Choroid plexus epithelial cell (primary cell): ENCODE data around the gene RHEBL1.

ENCODE experiments used
- DNase-seq: peaks from one replicate; pipeline ENCODE4 v3.0.0-alpha.2; 2010; ENCODE audit warnings: low read depth
- H3K4me3 ChIP-seq: 2 replicates; pipeline ENCODE4 v1.5.1; 2011; ENCODE audit warnings: low read depth, mild to moderate bottlenecking, control low read depth, low read length, moderate library complexity
- CTCF ChIP-seq: conservative IDR thresholded peaks from 2 replicates; pipeline ENCODE4 v1.5.1; 2011; ENCODE audit warnings: low read depth, mild to moderate bottlenecking, control low read depth, inconsistent platforms, low read length, moderate library complexity

The RHEBL1 gene

GRCh38 chr12:49104822-49105221 is 35.0 kb upstream of the RHEBL1 start:
- TF ChIP-seq CTCF: no peak
- DNase-seq: no peak
- no peak overlapping the region for H3K4me3 ChIP-seq

GRCh38 chr12:49100380-49100779 is 30.6 kb upstream of the RHEBL1 start:
- DNase-seq: no peak
- H3K4me3 ChIP-seq: no peak overlapping the region
- TF ChIP-seq CTCF: no peak

- no peak for DNase-seq
- no peak overlapping the region for H3K4me3 ChIP-seq
- TF ChIP-seq CTCF: no peak
Observed at GRCh38 chr12:49098703-49099102, 28.9 kb upstream of the RHEBL1 start.

GRCh38 chr12:49098035-49098451 is 28.3 kb upstream of the RHEBL1 start:
- TF ChIP-seq CTCF: peak; percentile 85
- peak; percentile 67 for DNase-seq
- H3K4me3 ChIP-seq: no peak overlapping the region

- no peak overlapping the region for H3K4me3 ChIP-seq
- DNase-seq: no peak
- peak; percentile 1 for TF ChIP-seq CTCF
Observed at GRCh38 chr12:49097381-49097780, 27.6 kb upstream of the RHEBL1 start.

- no peak for DNase-seq
- no peak overlapping the region for H3K4me3 ChIP-seq
- TF ChIP-seq CTCF: no peak
Observed at GRCh38 chr12:49094975-49095365, 25.2 kb upstream of the RHEBL1 start.

- no peak within 1 kb of the TSS for H3K4me3 ChIP-seq
- DNase-seq: no peak
- no peak for TF ChIP-seq CTCF
Observed at GRCh38 chr12:49094160-49094974, 24.6 kb upstream of the RHEBL1 start, which contains the start of gene DHH. DHH (minus strand) TSS chr12:49094801; CDS start chr12:49094512, 289 bp downstream.
